GM12878 (cell line): Measurements from ENCODE around the gene COQ3. TPM values are rescaled to one million over a fixed set of nuclear protein-coding genes. Genes with fewer than 3 reads are reported as not detected.

ENCODE experiments used
- ATAC-seq: fragments of 200-7000 bp; cut with Tn5 transposase; 3 replicates; pipeline ENCODE4 v1.9.1; 2020; ENCODE audit warnings: mild to moderate bottlenecking, moderate library complexity
- BruUV-seq: library from RNA; stranded (reverse); fragments of 400-500 nt; replicated peaks from 2 replicates; lab custom pipeline; 2021; lab: Mats Ljungman, UMichigan
- CTCF ChIA-PET: fragments of 300-600 bp; sonication (Branson Sonifier 250); formaldehyde crosslinking; extraction: SDS; loops from one replicate; lab custom pipeline; 2021; ENCODE audit warnings: inconsistent platforms; lab: Yijun Ruan, JAX
- POLR2A ChIA-PET: fragments of 350-600 bp; formaldehyde crosslinking; extraction: SDS; loops from one replicate; lab custom pipeline; 2021; ENCODE audit warnings: inconsistent platforms; lab: Charles Lee
- RAD21 ChIA-PET: fragments of 300-600 bp; sonication (Branson Sonifier 250); formaldehyde crosslinking; loops from one replicate; lab custom pipeline; 2023; ENCODE audit warnings: antibody characterized with exemption; ENCODE audit not compliant: unreplicated experiment; lab: Charles Lee
- SMC1A ChIA-PET: fragments of 300-600 bp; sonication (Branson Sonifier 250); formaldehyde crosslinking; loops from one replicate; lab custom pipeline; 2023; ENCODE audit not compliant: unreplicated experiment, uncharacterized antibody; lab: Charles Lee
- DNase-seq: peaks from one replicate; pipeline ENCODE4 v3.0.0-alpha.2; 2011; ENCODE audit warnings: low read depth, low spot score
- FAIRE-seq: peaks from 3 replicates; lab custom pipeline; 2011; peaks lifted over from hg19 to GRCh38; lab: Jason Lieb, UNC
- H2AFZ ChIP-seq: 2 replicates; pipeline ENCODE4 v1.6.0; 2011; ENCODE audit warnings: low read depth, low read length, control low read depth; ENCODE audit not compliant: control insufficient read depth
- H3K27ac ChIP-seq: 2 replicates; pipeline ENCODE4 v1.5.1; 2011; ENCODE audit warnings: control low read depth; ENCODE audit not compliant: control insufficient read depth, insufficient read depth
- H3K27me3 ChIP-seq, 2 experiments: replicated peaks in 1 of 2; 2 replicates each; pipeline versions ENCODE4 v1.6.0 to v1.6.1; 2011; ENCODE audit warnings: low read length in 1 of 2; ENCODE audit not compliant: control insufficient read depth in 2 of 2, insufficient read depth in 2 of 2
- H3K36me3 ChIP-seq, 2 experiments: 2 replicates each; pipeline ENCODE4 v1.5.1; 2011; ENCODE audit warnings: low read length in 1 of 2; ENCODE audit not compliant: control insufficient read depth in 2 of 2, insufficient read depth in 2 of 2
- H3K4me1 ChIP-seq: 2 replicates; pipeline ENCODE4 v1.6.1; 2011; ENCODE audit warnings: mild to moderate bottlenecking, low read length, moderate library complexity, mixed read lengths; ENCODE audit not compliant: control insufficient read depth, insufficient read depth
- H3K4me2 ChIP-seq: 2 replicates; pipeline ENCODE4 v1.6.0; 2011; ENCODE audit warnings: control low read depth; ENCODE audit not compliant: control insufficient read depth, insufficient read depth
- H3K4me3 ChIP-seq: fragments of 200-600 bp; sonication (generic); 2 replicates; pipeline ENCODE4 v1.5.1; 2016
- H3K79me2 ChIP-seq: 2 replicates; pipeline ENCODE4 v1.6.0; 2011; ENCODE audit warnings: low read length; ENCODE audit not compliant: control insufficient read depth, insufficient read depth
- H3K9ac ChIP-seq: 2 replicates; pipeline ENCODE4 v1.8.0; 2011; ENCODE audit warnings: low read length, control low read depth, mixed read lengths; ENCODE audit not compliant: control insufficient read depth, insufficient read depth
- H3K9me3 ChIP-seq: replicated peaks from 3 replicates; pipeline ENCODE4 v1.5.1; 2011; ENCODE audit warnings: mild to moderate bottlenecking, low read length; ENCODE audit not compliant: control insufficient read depth, insufficient read depth
- H4K20me1 ChIP-seq: 2 replicates; pipeline ENCODE4 v1.6.0; 2011; ENCODE audit not compliant: control insufficient read depth, insufficient read depth
- BCL11A ChIP-seq: IDR thresholded peaks from 2 replicates; pipeline ENCODE4 v1.6.1; 2011; ENCODE audit warnings: low read depth, low read length
- CHD1 ChIP-seq: IDR thresholded peaks from 2 replicates; pipeline ENCODE4 v1.6.1; 2012; ENCODE audit warnings: low read depth, low read length, improper control_type of control experiment
- CHD4 ChIP-seq: fragments of 200-600 bp; sonication (generic); IDR thresholded peaks from 2 replicates; pipeline ENCODE4 v1.6.1; 2016; ENCODE audit warnings: mild to moderate bottlenecking
- CREB1 ChIP-seq: IDR thresholded peaks from 2 replicates; pipeline ENCODE4 v1.6.1; 2012; ENCODE audit warnings: low read depth, mild to moderate bottlenecking, inconsistent platforms
- E2F4 ChIP-seq: IDR thresholded peaks from 2 replicates; pipeline ENCODE4 v1.6.1; 2012; ENCODE audit warnings: low read depth, low read length, improper control_type of control experiment
- GABPA ChIP-seq: IDR thresholded peaks from 2 replicates; pipeline ENCODE4 v1.6.1; 2014; ENCODE audit warnings: antibody characterized with exemption, low read depth, mild to moderate bottlenecking, inconsistent platforms
- MYB ChIP-seq: fragments of 150-350 bp; IDR thresholded peaks from 2 replicates; pipeline ENCODE4 v1.6.1; 2014; ENCODE audit warnings: mild to moderate bottlenecking, low read depth, low read length, borderline replicate concordance
- MYC ChIP-seq: IDR thresholded peaks from 2 replicates; pipeline ENCODE4 v1.6.1; 2011; ENCODE audit warnings: mild to moderate bottlenecking, low read length, moderate library complexity, inconsistent platforms; ENCODE audit not compliant: insufficient read depth, insufficient replicate concordance, insufficient read length, severe bottlenecking
- SMARCA5 ChIP-seq: fragments of 450-650 bp; IDR thresholded peaks from 2 replicates; pipeline ENCODE4 v1.6.1; 2017; ENCODE audit warnings: mild to moderate bottlenecking
- WRNIP1 ChIP-seq: IDR thresholded peaks from 2 replicates; pipeline ENCODE4 v1.6.1; 2011; ENCODE audit warnings: low read depth, low read length, improper control_type of control experiment, borderline replicate concordance
- ZBTB40 ChIP-seq: fragments of 450-650 bp; IDR thresholded peaks from 2 replicates; pipeline ENCODE4 v1.6.1; 2016; ENCODE audit warnings: mild to moderate bottlenecking, moderate library complexity, borderline replicate concordance
- WGBS: methylation state at CpG from one replicate; pipeline ENCODE4 v1.1.6; 2016; ENCODE audit warnings: low lambda C conversion rate; ENCODE audit not compliant: insufficient replicate concordance, insufficient coverage; ENCODE audit errors: missing lambda C conversion rate; 5-methylcytosine and 5-hydroxymethylcytosine counted together
- in situ Hi-C: fragments of 300-500 bp; cut with MboI; formaldehyde crosslinking; loops from 9 replicates; pipeline ENCODE4 v1.14.3; 2018; ENCODE audit warnings: mixed read lengths
- intact Hi-C: fragments of 100-400 bp; cut with micrococcal nuclease; formaldehyde crosslinking; loops from one replicate; pipeline ENCODE4 v1.14.2; 2022; ENCODE audit not compliant: unreplicated experiment
- polyA plus RNA-seq, 11 experiments: library from polyadenylated mRNA; depleted of rRNA in 4 of 11; unstranded in 6 of 11; stranded (reverse) in 5 of 11; fragments of >200 nt; fragmentation: Nextera tagmentation in 4 of 11; fragmentation: Illumina TruSeq in 1 of 11; extraction: Ambion mirVana in 4 of 11; extraction: Trizol in 1 of 11; gene quantifications; 1 replicate in 1 of 11; 2 replicates in 10 of 11; pipeline versions ENCODE4 v1.2.1 to v1.2.3, GENCODE V29; 2011 to 2016; ENCODE audit warnings: inconsistent platforms in 2 of 11, missing spikeins in 2 of 11, low read depth in 1 of 11
- total RNA-seq, 4 experiments: library from RNA; depleted of rRNA in 3 of 4; stranded (reverse); fragments of >200 nt in 3 of 4; fragmentation: Illumina TruSeq in 1 of 4; extraction: Trizol in 1 of 4; gene quantifications; 2 replicates each; pipeline versions ENCODE4 v1.2.1 to v1.2.3, GENCODE V29; 2013 to 2021

COQ3 gene
- total and polyA plus RNA-seq, 10 of the 15 experiments (the other 5 are each of a cell fraction or from before 2014, with no cell fraction given): 9.3 to 50.6 (median 16.0) TPM

GRCh38 chr6:99345164-99345563 is 48.8 kb downstream of the COQ3 start:
- Histone ChIP-seq H4K20me1 (no peaks in the 10 kb centered on the region), H3K4me1 (no peaks in the 10 kb centered on the region), H3K9ac (no peak overlapping the region), H3K27me3 (peaks cover 6 to 16% of the 10 kb centered on the region in 2 experiments), H3K36me3 (no peaks in the 10 kb centered on the region), H3K4me2 (no peak overlapping the region), H2AFZ (no peak overlapping the region), H3K9me3 (no peaks in the 10 kb centered on the region), H3K27ac (no peak overlapping the region), H3K4me3 (no peak overlapping the region), H3K79me2 (no peaks in the 10 kb centered on the region)
- TF ChIP-seq MYC: no peak
- no peak for TF ChIP-seq WRNIP1
- no peak for TF ChIP-seq CHD1
- no peak for TF ChIP-seq CHD4
- TF ChIP-seq SMARCA5: no peak
- no peak for TF ChIP-seq MYB
- no peak for TF ChIP-seq GABPA
- TF ChIP-seq BCL11A: no peak
- TF ChIP-seq CREB1: no peak
- TF ChIP-seq ZBTB40: no peak
- no peak for TF ChIP-seq E2F4
- ATAC-seq (no peak), DNase-seq (no peak), FAIRE-seq (no peak)
- in situ Hi-C loops: no loop called here
- CTCF ChIA-PET: interaction anchor here (1.1 to 1.3 kb wide), 6 partner anchors 10 to 402 kb away, joined by 3 to 6 read pairs (median 4); no protein-coding TSS in a partner anchor
- POLR2A ChIA-PET: interaction anchor here (0.6 kb wide), 1 partner anchor 24 kb away, joined by 3 read pairs; no protein-coding TSS in a partner anchor
- SMC1A ChIA-PET: interaction anchor here (0.6 to 2.2 kb wide), 5 partner anchors 8 to 81 kb away, joined by 3 to 7 read pairs (median 5); no protein-coding TSS in a partner anchor
- intact Hi-C loops: no loop called here
- RAD21 ChIA-PET: interaction anchor here (3.0 kb wide), 1 partner anchor 15 kb away, joined by 7 read pairs; no protein-coding TSS in a partner anchor
- no TSS peak for BruUV-seq
- WGBS: 23% methylated on average over 4 of the region's 4 CpGs
